GM21367 (cell line): ENCODE results near the gene BEGAIN.

ENCODE experiments used
- ATAC-seq: cut with Tn5 transposase; IDR thresholded peaks from one replicate; pipeline ENCODE4 v1.9.1; 2021; ENCODE audit not compliant: unreplicated experiment

Gene BEGAIN

DNA sequence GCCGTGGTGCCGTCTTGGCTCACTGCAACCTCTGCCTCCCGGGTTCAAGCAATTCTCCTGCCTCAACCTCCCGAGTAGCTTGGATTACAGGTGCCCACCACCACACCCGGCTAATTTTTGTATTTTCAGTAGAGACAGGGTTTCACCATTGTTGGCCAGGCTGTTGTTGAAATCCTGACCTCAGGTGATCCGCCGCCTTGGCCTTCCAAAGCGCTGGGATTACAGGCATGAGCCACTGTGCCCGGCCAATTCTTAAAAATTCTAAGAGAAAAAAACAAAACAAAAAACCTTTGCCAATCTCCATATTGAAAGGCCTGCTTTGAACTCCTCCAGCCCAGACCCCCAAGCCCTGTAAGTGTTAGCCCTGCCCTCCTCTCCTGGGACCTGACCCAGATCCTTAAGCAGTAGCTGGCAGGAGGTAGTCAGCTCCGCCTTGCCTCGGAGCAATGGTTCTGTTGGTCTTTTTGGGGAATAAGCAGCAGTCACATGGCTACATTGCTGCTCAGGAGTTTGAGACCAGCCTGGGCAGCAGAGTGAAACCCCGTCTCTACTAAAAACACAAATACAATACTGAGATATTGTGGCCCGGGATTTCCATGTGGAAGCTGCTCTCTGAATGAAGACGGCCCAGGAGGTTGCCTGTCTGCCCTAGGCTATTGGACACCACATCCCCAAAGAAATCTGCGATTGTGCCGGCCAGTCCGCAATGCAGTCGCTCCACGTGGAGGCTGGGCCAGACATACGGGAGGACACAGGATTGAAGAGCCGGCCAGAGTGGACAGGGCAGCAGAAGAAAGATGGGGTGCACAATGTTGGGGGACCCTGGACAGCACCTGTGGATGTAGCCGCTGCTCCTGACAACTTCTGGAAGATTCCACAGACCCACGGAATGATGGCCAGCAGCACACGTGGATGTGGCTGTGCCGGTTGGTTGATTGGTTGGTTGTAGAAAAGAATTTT is 28.8 kb upstream of the BEGAIN start:
- ATAC-seq: no peak

GRCh38 chr14:100614803-100615202 is 27.6 kb upstream of the BEGAIN start:
- ATAC-seq: no peak

GRCh38 chr14:100612986-100613385 is 25.8 kb upstream of the BEGAIN start:
- ATAC-seq: no peak

GRCh38 chr14:100611811-100612480 is 24.7 kb upstream of the BEGAIN start:
- ATAC-seq: no peak

- ATAC-seq: no peak
Measured at GRCh38 chr14:100610511-100611217, 23.4 kb upstream of the BEGAIN start.

DNA sequence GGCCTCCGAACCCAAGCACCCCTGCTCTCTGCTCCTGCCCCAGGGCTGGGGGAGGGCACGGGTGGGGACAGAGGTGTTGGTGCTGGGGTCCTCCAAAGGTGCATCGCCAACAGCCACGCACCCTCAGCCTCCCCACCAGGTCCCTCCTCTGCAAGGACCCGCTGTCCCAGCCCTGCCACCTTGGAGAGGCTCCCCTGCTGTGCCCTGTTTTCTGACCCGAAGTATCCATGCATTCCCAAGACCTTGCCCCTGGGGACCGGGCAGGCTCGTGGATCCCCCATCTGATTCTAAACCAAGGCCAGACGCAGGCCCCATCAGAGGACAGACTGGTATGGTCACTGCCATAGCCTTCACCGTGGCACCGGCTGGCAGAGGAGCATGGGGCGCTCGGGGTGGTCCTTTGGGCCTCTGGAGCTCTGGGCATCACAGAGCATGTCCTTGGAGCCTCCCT is 22.7 kb upstream of the BEGAIN start:
- ATAC-seq: no peak

GRCh38 chr14:100609331-100609870 is 22.2 kb upstream of the BEGAIN start:
- no peak for ATAC-seq

GRCh38 chr14:100608586-100609330 is 21.5 kb upstream of the BEGAIN start:
- no peak for ATAC-seq

- no peak for ATAC-seq
Measured at GRCh38 chr14:100608064-100608463, 20.8 kb upstream of the BEGAIN start.

GRCh38 chr14:100607611-100607956 is 20.4 kb upstream of the BEGAIN start:
- ATAC-seq: no peak

DNA sequence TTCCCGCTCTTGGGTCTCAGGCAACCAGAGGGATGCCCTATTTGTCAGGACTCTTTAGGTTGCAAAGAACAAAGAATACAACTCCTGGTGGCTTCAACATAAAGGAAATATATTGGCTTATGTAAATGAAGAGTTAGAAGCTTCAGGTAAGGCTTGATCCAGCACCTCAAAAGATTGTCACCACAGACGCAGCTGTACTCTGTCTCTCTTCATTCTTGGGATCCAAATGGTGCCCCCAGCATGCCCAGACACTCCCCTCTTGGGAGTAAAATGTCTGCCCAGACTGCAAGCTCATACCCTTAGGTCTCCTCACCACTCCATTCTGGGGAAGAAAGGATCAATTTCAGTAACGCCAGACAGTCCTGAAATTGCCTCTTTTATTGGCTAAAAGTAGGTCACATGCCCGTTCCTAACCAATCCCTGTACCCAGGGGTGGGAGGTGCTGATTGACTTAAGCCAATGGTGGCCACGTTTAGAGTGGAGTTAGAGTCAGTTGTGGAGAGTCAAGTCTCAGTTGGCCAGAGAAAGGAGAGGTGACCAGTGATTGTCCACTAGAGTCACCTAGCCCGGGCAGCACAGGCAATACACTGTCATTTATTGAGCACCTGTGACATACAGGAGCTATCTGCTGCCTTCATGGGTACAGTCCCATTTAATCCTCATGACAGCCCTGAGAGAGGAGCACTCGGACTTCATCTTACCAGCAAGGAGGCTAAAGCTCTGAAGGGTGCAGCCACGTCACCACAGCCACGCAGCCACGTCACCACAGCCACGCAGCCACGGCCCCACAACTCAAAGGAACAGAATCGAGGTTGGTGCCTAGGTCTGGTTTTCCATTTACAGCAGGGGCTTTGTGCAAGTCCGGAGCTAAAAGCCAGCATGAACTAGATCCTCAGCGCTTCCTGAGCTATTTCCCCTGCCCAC is 19.7 kb upstream of the BEGAIN start:
- ATAC-seq: no peak

GRCh38 chr14:100605706-100606686 is 18.8 kb upstream of the BEGAIN start:
- ATAC-seq: no peak

DNA sequence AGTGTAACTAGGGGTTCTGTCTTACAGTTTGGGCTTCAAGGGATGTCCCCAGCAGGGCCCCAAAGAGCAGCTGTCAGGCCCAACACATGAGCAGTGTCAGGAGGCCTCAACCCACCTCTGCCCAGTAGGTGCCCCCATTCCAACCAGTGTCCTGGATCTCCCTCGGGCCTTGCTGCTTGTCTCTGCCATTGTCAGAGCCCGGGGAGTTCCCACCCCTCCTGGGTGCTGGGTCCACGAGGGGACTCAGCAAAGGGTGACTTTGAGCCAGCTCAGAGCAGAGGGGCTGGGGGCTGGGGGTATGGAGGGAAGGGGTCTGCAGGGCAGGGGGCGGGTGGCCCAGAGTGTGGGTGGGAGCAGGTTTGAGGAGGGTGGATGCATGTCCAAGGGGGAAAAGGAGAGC is 18.0 kb upstream of the BEGAIN start:
- no peak for ATAC-seq

DNA sequence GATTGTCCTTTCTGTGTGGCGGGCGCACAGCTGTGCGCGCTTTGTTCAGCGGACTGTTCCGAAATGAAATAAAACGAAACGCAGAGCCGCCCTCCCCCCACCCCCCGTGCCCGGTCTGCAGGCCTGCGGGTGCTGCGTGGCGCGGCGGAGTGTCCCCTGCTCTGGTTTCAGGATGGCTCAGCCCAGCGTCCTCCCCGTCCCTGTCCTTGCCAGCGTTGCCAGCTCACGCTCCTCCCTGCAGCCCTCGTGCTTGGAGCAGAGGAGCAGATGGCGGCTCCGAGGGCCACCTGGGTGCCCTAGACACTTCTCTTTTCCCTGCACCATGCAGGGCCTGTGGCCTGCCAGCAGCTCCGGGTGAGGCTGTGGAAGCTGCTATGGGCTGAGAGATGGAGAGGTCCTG is 17.5 kb upstream of the BEGAIN start:
- no peak for ATAC-seq

- ATAC-seq: no peak
Measured at GRCh38 chr14:100604121-100604501, 16.9 kb upstream of the BEGAIN start.

DNA sequence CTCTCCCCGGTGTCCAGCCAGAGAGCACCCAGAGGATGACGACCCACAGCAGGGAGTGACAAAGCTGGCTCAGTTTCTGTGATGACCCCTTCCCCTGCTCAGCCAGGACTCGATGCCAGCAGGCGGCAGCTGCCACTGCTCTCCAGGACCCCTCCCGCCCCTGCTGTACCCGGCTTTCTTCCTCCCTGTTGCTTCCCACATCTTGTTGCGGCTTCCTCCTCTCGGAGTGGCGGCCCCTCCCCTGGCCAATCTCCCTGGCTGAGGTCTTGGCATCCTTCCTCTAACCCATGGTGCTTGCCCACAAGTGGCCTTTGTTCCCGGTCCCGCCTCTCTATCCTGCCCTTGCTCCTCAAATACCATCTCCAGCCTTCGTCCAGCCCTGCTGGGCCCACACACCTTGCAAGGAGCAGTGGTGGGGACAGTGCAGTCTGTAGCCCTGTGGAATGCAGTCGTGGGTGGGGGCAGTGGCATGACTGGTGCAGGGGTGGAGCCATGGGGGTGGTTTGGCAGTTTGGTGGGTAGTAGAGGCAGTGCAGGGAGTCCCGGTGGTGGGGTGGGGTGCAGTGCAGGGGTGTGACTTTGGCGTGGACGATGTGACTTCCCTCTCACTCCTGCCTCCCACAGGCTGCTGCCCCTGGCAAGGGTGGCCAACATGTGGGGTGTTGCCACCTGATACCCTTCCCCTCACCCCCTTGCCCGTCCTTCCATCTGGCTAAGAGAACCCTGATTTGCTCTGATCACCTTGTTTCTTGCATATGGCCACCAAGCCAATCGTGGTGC is 16.3 kb upstream of the BEGAIN start:
- no peak for ATAC-seq

DNA sequence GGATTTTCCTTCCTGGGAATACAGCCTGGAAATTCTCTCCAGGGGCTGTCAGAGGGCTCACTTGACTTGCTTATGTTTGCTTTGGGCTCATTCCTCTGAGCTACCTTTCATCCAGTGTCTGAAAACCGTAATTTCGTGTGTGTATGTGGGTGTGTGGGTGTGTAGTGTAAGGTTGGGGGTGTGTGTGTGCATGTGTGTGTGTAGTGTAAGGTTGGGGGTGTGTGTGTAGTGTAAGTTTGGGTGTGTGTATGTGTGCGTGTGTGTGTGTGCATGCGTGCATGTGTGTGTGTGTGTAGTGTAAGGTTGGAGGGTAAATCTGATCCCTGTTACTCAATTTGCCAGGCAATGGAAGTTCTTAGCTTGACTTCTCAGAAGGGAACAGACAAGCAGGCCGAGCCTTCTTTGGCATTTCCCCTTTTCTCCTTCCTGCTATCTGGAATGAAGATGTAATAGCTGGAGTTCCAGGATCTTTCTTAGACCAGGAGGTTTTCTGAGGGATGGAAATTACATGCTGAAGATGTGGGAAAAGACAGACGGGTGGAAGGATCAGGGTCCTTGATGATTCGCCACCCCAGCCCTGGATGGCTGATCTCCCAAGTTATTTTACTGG is 15.5 kb upstream of the BEGAIN start:
- ATAC-seq: no peak
